HCT116 (cell line): ENCODE measurements around the gene WDR27.

Source experiments
- CTCF ChIP-seq, 3 experiments: fragments of 200-600 bp in 1 of 3; sonication (generic) in 1 of 3; IDR thresholded peaks in 2 of 3; conservative IDR thresholded peaks in 1 of 3; 2 replicates each; pipeline ENCODE4 v1.5.1; 2012 to 2017; ENCODE audit warnings: low read depth in 2 of 3, low read length in 2 of 3, antibody characterized with exemption in 1 of 3, borderline replicate concordance in 1 of 3, control low read depth in 1 of 3, mild to moderate bottlenecking in 1 of 3, mixed read lengths in 1 of 3, mixed run types in 1 of 3, moderate library complexity in 1 of 3; ENCODE audit not compliant: insufficient read depth in 1 of 3
- EZH2phosphoT487 ChIP-seq: fragments of 200-600 bp; IDR thresholded peaks from 2 replicates; pipeline ENCODE4 v1.6.1; 2018; ENCODE audit warnings: antibody characterized with exemption, borderline replicate concordance
- JUND ChIP-seq: IDR thresholded peaks from 2 replicates; pipeline ENCODE4 v1.6.1; 2012
- POLR2A ChIP-seq: IDR thresholded peaks from 2 replicates; pipeline ENCODE4 v1.7.0; 2011; ENCODE audit warnings: borderline replicate concordance; ENCODE audit not compliant: insufficient read depth, insufficient read length; ENCODE audit errors: extremely low read depth
- POLR2AphosphoS5 ChIP-seq: IDR thresholded peaks from 2 replicates; pipeline ENCODE4 v1.6.1; 2011; ENCODE audit warnings: mild to moderate bottlenecking, low read depth, low read length, moderate library complexity
- RAD21 ChIP-seq: IDR thresholded peaks from 2 replicates; pipeline ENCODE4 v1.6.1; 2012; ENCODE audit warnings: low read depth, mild to moderate bottlenecking
- SRF ChIP-seq: IDR thresholded peaks from 2 replicates; pipeline ENCODE4 v1.6.1; 2012; ENCODE audit warnings: low read depth
- YY1 ChIP-seq: IDR thresholded peaks from 2 replicates; pipeline ENCODE4 v1.6.1; 2011; ENCODE audit warnings: low read length, low read depth, moderate library complexity, mild to moderate bottlenecking; ENCODE audit not compliant: insufficient replicate concordance; ENCODE audit errors: extremely low read depth

DNA sequence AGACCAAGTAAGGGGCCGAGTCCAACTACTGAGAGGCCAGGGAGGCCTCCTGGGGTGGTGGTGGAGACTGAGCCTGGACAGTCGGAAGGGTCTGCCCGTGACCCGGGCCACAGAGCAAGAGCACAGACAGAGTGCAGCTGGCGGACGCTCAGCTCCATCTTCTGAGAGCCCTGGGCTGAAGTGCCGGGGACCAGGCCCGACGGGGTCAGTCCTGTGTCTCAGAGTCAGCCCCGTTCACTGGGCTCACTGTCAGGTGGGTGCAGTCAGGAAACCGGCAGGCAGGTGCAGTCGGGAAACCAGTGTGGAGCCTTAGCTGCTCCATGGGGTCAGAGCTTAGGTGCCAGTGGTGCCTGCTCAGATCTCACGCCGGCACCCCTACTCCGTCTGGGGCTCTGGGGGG, 76.5 kb downstream of the WDR27 start:
- TF ChIP-seq SRF (no peak), CTCF (IDR thresholded peaks at IDR 0.05 in 2 of 3, conservative IDR thresholded peaks at IDR 0.05 in 1 of 3; ENCODE audit: borderline replicate concordance in 1 of 3, insufficient read depth in 1 of 3, low read depth in 2 of 3, low read length in 2 of 3) (no peak), YY1 (no peak), POLR2A (no peak), RAD21 (no peak), JUND (no peak), POLR2AphosphoS5 (no peak), EZH2phosphoT487 (no peak)
